K562 (cell line): ENCODE measurements around the gene TSEN34. TPM values are rescaled to one million over a fixed set of nuclear protein-coding genes. Genes with fewer than 3 reads are reported as not detected.

ENCODE experiments used
- ATAC-seq: fragments of 200-7000 bp; cut with Tn5 transposase; 3 replicates; pipeline ENCODE4 v1.9.1; 2020; ENCODE audit warnings: moderate library complexity
- BruUV-seq: library from RNA; stranded (reverse); fragments of 400-500 nt; replicated peaks from 2 replicates; lab custom pipeline; 2021; lab: Mats Ljungman, UMichigan
- CTCF ChIA-PET: fragments of 300-600 bp; formaldehyde crosslinking; extraction: SDS; loops from one replicate; lab custom pipeline; 2021; ENCODE audit warnings: low intra/inter-chr PET ratio; lab: Yijun Ruan, JAX
- POLR2A ChIA-PET: fragments of 300-600, 350-650 bp; sonication (Branson Sonifier 250); formaldehyde crosslinking; extraction: SDS; loops from one replicate; lab custom pipeline; 2021; ENCODE audit warnings: antibody characterized with exemption, inconsistent platforms; lab: Yijun Ruan, JAX
- DNase-seq, 4 experiments: peaks; one replicate each; pipeline versions ENCODE4 v3.0.0 to v3.0.0-alpha.2; 2011 to 2018; ENCODE audit warnings: low spot score in 3 of 4, mixed read lengths in 3 of 4; ENCODE audit errors: extremely low read depth in 1 of 4
- FAIRE-seq: peaks from 2 replicates; lab custom pipeline; 2011; peaks lifted over from hg19 to GRCh38; lab: Jason Lieb, UNC
- H2AFZ ChIP-seq: 2 replicates; pipeline ENCODE4 v1.6.0; 2011; ENCODE audit warnings: low read depth, low read length, control low read depth, inconsistent platforms
- H3K27ac ChIP-seq: fragments of 200-600 bp; 3 replicates; pipeline ENCODE4 v1.8.0; 2011; ENCODE audit warnings: low read depth, mild to moderate bottlenecking, control low read depth, inconsistent platforms, low read length, moderate library complexity, mixed read lengths; ENCODE audit errors: extremely low read depth
- H3K27me3 ChIP-seq, 2 experiments: fragments of 300-600 bp in 1 of 2; 2 replicates in 1 of 2; 3 replicates in 1 of 2; pipeline versions ENCODE4 v1.6.0 to v1.8.0; 2011; ENCODE audit warnings: inconsistent platforms in 2 of 2, low read length in 2 of 2, mild to moderate bottlenecking in 1 of 2, mixed read lengths in 1 of 2, moderate library complexity in 1 of 2; ENCODE audit not compliant: control insufficient read depth in 2 of 2, insufficient read depth in 2 of 2
- H3K36me3 ChIP-seq: fragments of 300-600 bp; 3 replicates; pipeline ENCODE4 v1.8.0; 2011; ENCODE audit warnings: mild to moderate bottlenecking, low read length, inconsistent platforms; ENCODE audit not compliant: control insufficient read depth, insufficient read depth
- H3K4me1 ChIP-seq, 2 experiments: fragments of 200-600 bp in 1 of 2; replicated peaks in 1 of 2; 2 replicates in 1 of 2; 3 replicates in 1 of 2; pipeline versions ENCODE4 v1.5.1 to v1.8.0; 2011; ENCODE audit warnings: inconsistent platforms in 2 of 2, low read length in 2 of 2, mild to moderate bottlenecking in 1 of 2, mixed read lengths in 1 of 2, moderate library complexity in 1 of 2; ENCODE audit not compliant: control insufficient read depth in 2 of 2, insufficient read depth in 2 of 2
- H3K4me2 ChIP-seq: 2 replicates; pipeline ENCODE4 v1.6.1; 2011; ENCODE audit warnings: low read length, control low read depth, inconsistent platforms, mixed read lengths; ENCODE audit not compliant: insufficient read depth
- H3K4me3 ChIP-seq: fragments of 200-600 bp; sonication (generic), shearing (Covaris generic); 2 replicates; pipeline ENCODE4 v1.5.1; 2016; ENCODE audit warnings: control low read depth, inconsistent platforms
- H3K79me2 ChIP-seq: fragments of 200-600 bp; 3 replicates; pipeline ENCODE4 v1.8.0; 2011; ENCODE audit warnings: low read length, inconsistent platforms; ENCODE audit not compliant: control insufficient read depth, insufficient read depth
- H3K9ac ChIP-seq, 2 experiments: 2 replicates each; pipeline versions ENCODE4 v1.6.0 to v1.6.1; 2011; ENCODE audit warnings: low read depth in 2 of 2, low read length in 2 of 2, control low read depth in 1 of 2, inconsistent platforms in 1 of 2, mild to moderate bottlenecking in 1 of 2, mixed read lengths in 1 of 2; ENCODE audit not compliant: insufficient read depth in 1 of 2
- H3K9me1 ChIP-seq: one replicate; pipeline ENCODE4 v1.6.0; 2011; ENCODE audit warnings: inconsistent platforms, mild to moderate bottlenecking, low read length, moderate library complexity; ENCODE audit not compliant: control insufficient read depth, insufficient read depth
- H3K9me3 ChIP-seq: replicated peaks from 2 replicates; pipeline ENCODE4 v1.5.1; 2011; ENCODE audit warnings: low read depth, low read length, inconsistent platforms; ENCODE audit not compliant: control insufficient read depth, insufficient read depth
- H4K20me1 ChIP-seq: replicated peaks from 2 replicates; pipeline ENCODE4 v1.6.1; 2011; ENCODE audit warnings: low read length, inconsistent platforms, mixed read lengths; ENCODE audit not compliant: control insufficient read depth, insufficient read depth
- KLF13 ChIP-seq: fragments of 450-650 bp; IDR thresholded peaks from 2 replicates; pipeline ENCODE4 v1.6.1; 2016; ENCODE audit warnings: missing genetic modification characterization, low read depth, mild to moderate bottlenecking, missing compliant biosample characterization, moderate library complexity, borderline replicate concordance
- MCM7 ChIP-seq, 2 experiments: fragments of 450-650 bp; IDR thresholded peaks; 2 replicates each; pipeline ENCODE4 v1.6.1; 2016 to 2018
- PCBP2 ChIP-seq: fragments of 200-400 bp; formaldehyde crosslinking; IDR thresholded peaks from 2 replicates; pipeline ENCODE4 v1.6.1; 2018; ENCODE audit warnings: low read length, low read depth, mild to moderate bottlenecking, moderate library complexity; ENCODE audit not compliant: poor library complexity, severe bottlenecking
- POLR2A ChIP-seq: fragments of 450-650 bp; conservative IDR thresholded peaks from 2 replicates; pipeline ENCODE4 v1.6.1; 2016
- POLR2AphosphoS2 ChIP-seq: IDR thresholded peaks from 2 replicates; pipeline ENCODE4 v1.6.1; 2012; ENCODE audit warnings: low read length, improper control_type of control experiment
- RCOR1 ChIP-seq, 2 experiments: IDR thresholded peaks; 2 replicates each; pipeline ENCODE4 v1.6.1; 2012; ENCODE audit warnings: low read depth in 2 of 2, low read length in 2 of 2, borderline replicate concordance in 1 of 2, improper control_type of control experiment in 1 of 2
- ZBTB2 ChIP-seq: fragments of 450-650 bp; IDR thresholded peaks from 2 replicates; pipeline ENCODE4 v1.6.1; 2016; ENCODE audit warnings: antibody characterized with exemption
- ZNF253 ChIP-seq: fragments of 250-450 bp; sonication (Bioruptor Pico); conservative IDR thresholded peaks from 2 replicates; pipeline ENCODE4 v1.6.1; 2021; ENCODE audit warnings: mild to moderate bottlenecking
- ZNF561 ChIP-seq: fragments of 450-650 bp; formaldehyde crosslinking; conservative IDR thresholded peaks from 2 replicates; pipeline ENCODE4 v1.4.0; 2020; ENCODE audit warnings: mild to moderate bottlenecking, moderate library complexity
- WGBS: fragments of 100-300 bp; shearing (Covaris generic); methylation state at CpG from one replicate; pipeline ENCODE4 v1.1.6; 2016; ENCODE audit warnings: low coverage, mixed read lengths; ENCODE audit not compliant: insufficient coverage; ENCODE audit errors: missing lambda C conversion rate; 5-methylcytosine and 5-hydroxymethylcytosine counted together
- in situ Hi-C: fragments of 300-500 bp; cut with MboI; formaldehyde crosslinking; loops from 4 replicates; pipeline ENCODE4 v1.15.0; 2018; ENCODE audit warnings: inconsistent platforms, mixed read lengths
- intact Hi-C: fragments of 100-400 bp; cut with micrococcal nuclease; formaldehyde crosslinking; loops from 2 replicates; pipeline ENCODE4 v1.14.2; 2022
- polyA plus RNA-seq, 8 experiments: library from polyadenylated mRNA; depleted of rRNA in 4 of 8; stranded (reverse) in 5 of 8; unstranded in 3 of 8; fragments of >200 nt; fragmentation: Nextera tagmentation in 2 of 8; fragmentation: Illumina TruSeq in 1 of 8; extraction: Ambion mirVana in 2 of 8; extraction: Trizol in 1 of 8; gene quantifications; 2 replicates each; pipeline versions ENCODE4 v1.2.1 to v1.2.3, GENCODE V29; 2011 to 2014; ENCODE audit warnings: inconsistent platforms in 1 of 8, missing spikeins in 1 of 8
- total RNA-seq, 7 experiments: library from RNA; depleted of rRNA in 6 of 7; stranded (reverse); fragments of >200 nt in 6 of 7; fragmentation: Illumina TruSeq in 2 of 7; extraction: Trizol in 2 of 7; gene quantifications; 2 replicates each; pipeline versions ENCODE4 v1.2.1 to v1.2.3, GENCODE V29; 2011 to 2021; ENCODE audit warnings: low replicate concordance in 1 of 7
- TF ChIP-seq, protein P1 (sequence below): fragments of 450-650 bp; IDR thresholded peaks from 2 replicates; pipeline ENCODE4 v1.7.1; 2018; ENCODE audit warnings: mild to moderate bottlenecking, low read depth; ENCODE audit not compliant: partially characterized antibody
- TF ChIP-seq, protein P2 (sequence below): fragments of 450-650 bp; IDR thresholded peaks from one replicate; pipeline ENCODE4 v1.6.1; 2018; ENCODE audit warnings: mild to moderate bottlenecking, moderate library complexity; ENCODE audit not compliant: partially characterized antibody

TSEN34 gene
- total and polyA plus RNA-seq, 9 of the 15 experiments (the other 6 are each of a cell fraction or from before 2014, with no cell fraction given): 3.1 to 57.6 (median 29.5) TPM

- peak within 1 kb of the TSS in 1 of 2 experiments; percentile 43; a peak in 1 of 4 replicates for H3K9ac ChIP-seq
- in situ Hi-C loops: no loop called here
- H3K4me3 ChIP-seq: no peak within 1 kb of the TSS
- H2AFZ ChIP-seq: no peak within 1 kb of the TSS
- ATAC-seq (peak; percentile 68), FAIRE-seq (peak; percentile 70), DNase-seq (peak in 2 of 4 experiments; percentile 26 to 55)
- ChIA-PET CTCF (interaction anchor here (5.9 kb wide), 1 partner anchor 58 kb away, joined by 37 read pairs; no protein-coding TSS in a partner anchor), POLR2A (interaction anchor here (0.8 to 3.4 kb wide), 5 partner anchors 11 to 33 kb away, joined by 4 to 19 read pairs (median 5); partner anchors contain the start of genes MBOAT7, RPS9 and TSEN34)
- H3K4me2 ChIP-seq: no peak within 1 kb of the TSS
- 14% methylated on average over 10 of the region's 13 CpGs for WGBS
- no peak within 1 kb of the TSS for H3K27ac ChIP-seq
- no peaks in the 10 kb centered on the region for H3K79me2 ChIP-seq
- H3K4me1 ChIP-seq: peaks cover 2 to 46% of the 10 kb centered on the region in 2 experiments; a peak in 2 of 5 replicates
- intact Hi-C loops: no loop called here
- no peaks in the 10 kb centered on the region for H4K20me1 ChIP-seq
- no peaks in the 10 kb centered on the region for H3K9me3 ChIP-seq
- H3K36me3 ChIP-seq: peaks cover 10% of the 10 kb centered on the region; the same call in 2 of the 3 replicates
- no peaks in the 10 kb centered on the region for H3K27me3 ChIP-seq
- no TSS peak for BruUV-seq
- no peaks in the 10 kb centered on the region for H3K9me1 ChIP-seq
- TF ChIP-seq PCBP2 (no peak), POLR2AphosphoS2 (peak; percentile 60), RCOR1 (IDR thresholded peaks at IDR 0.05; ENCODE audit: borderline replicate concordance in 1 of 2, low read depth in 2 of 2, low read length in 2 of 2) (no peak), ZNF253 (no peak), KLF13 (tag) (no peak), POLR2A (peak; percentile 67), MCM7 (IDR thresholded peaks at IDR 0.05) (no peak), ZNF561 (CRISPR knock-in tag) (no peak), ZBTB2 (no peak)
- TF ChIP-seq, protein P1, sequence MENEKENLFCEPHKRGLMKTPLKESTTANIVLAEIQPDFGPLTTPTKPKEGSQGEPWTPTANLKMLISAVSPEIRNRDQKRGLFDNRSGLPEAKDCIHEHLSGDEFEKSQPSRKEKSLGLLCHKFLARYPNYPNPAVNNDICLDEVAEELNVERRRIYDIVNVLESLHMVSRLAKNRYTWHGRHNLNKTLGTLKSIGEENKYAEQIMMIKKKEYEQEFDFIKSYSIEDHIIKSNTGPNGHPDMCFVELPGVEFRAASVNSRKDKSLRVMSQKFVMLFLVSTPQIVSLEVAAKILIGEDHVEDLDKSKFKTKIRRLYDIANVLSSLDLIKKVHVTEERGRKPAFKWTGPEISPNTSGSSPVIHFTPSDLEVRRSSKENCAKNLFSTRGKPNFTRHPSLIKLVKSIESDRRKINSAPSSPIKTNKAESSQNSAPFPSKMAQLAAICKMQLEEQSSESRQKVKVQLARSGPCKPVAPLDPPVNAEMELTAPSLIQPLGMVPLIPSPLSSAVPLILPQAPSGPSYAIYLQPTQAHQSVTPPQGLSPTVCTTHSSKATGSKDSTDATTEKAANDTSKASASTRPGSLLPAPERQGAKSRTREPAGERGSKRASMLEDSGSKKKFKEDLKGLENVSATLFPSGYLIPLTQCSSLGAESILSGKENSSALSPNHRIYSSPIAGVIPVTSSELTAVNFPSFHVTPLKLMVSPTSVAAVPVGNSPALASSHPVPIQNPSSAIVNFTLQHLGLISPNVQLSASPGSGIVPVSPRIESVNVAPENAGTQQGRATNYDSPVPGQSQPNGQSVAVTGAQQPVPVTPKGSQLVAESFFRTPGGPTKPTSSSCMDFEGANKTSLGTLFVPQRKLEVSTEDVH: peak; percentile 40
- TF ChIP-seq, protein P2, sequence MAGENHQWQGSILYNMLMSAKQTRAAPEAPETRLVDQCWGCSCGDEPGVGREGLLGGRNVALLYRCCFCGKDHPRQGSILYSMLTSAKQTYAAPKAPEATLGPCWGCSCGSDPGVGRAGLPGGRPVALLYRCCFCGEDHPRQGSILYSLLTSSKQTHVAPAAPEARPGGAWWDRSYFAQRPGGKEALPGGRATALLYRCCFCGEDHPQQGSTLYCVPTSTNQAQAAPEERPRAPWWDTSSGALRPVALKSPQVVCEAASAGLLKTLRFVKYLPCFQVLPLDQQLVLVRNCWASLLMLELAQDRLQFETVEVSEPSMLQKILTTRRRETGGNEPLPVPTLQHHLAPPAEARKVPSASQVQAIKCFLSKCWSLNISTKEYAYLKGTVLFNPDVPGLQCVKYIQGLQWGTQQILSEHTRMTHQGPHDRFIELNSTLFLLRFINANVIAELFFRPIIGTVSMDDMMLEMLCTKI: no peak
These were observed 18.4 kb upstream of the TSEN34 start, which contains the start of gene TMC4 for GRCh38 chr19:54172471-54173358. TMC4 (minus strand) TSS chr19:54173160; CDS start chr19:54173117, 43 bp downstream.
